MM.1S (cell line): ENCODE measurements around the gene NAA15.
A peak's percentile ranks its signal among the peaks of the same experiment; 100 is the strongest.

Experiments used
- DNase-seq: peaks from one replicate; pipeline ENCODE4 v3.0.0-alpha.2; 2015
- H2AFZ ChIP-seq: fragments of 300-600 bp; sonication (generic); 2 replicates; pipeline ENCODE4 v1.6.0; 2016; ENCODE audit warnings: antibody characterized with exemption, low read length
- H3F3A ChIP-seq: fragments of 300-600 bp; sonication (generic); 2 replicates; pipeline ENCODE4 v1.6.1; 2016; ENCODE audit warnings: mild to moderate bottlenecking, antibody characterized with exemption, low read length, moderate library complexity, mixed read lengths; ENCODE audit not compliant: insufficient read depth
- H3K27ac ChIP-seq: fragments of 300-600 bp; sonication (generic); 2 replicates; pipeline ENCODE4 v1.5.1; 2016; ENCODE audit warnings: mild to moderate bottlenecking, low read length
- H3K27me3 ChIP-seq: fragments of 300-600 bp; sonication (generic); replicated peaks from 2 replicates; pipeline ENCODE4 v1.6.0; 2016; ENCODE audit warnings: low read length; ENCODE audit not compliant: insufficient read depth
- H3K36me3 ChIP-seq: fragments of 300-600 bp; sonication (generic); replicated peaks from 2 replicates; pipeline ENCODE4 v1.6.1; 2016; ENCODE audit warnings: mild to moderate bottlenecking, low read length, mixed read lengths; ENCODE audit not compliant: insufficient read depth
- H3K4me1 ChIP-seq: fragments of 300-600 bp; sonication (generic); 2 replicates; pipeline ENCODE4 v1.6.1; 2016; ENCODE audit warnings: low read length, mixed read lengths
- H3K4me2 ChIP-seq: fragments of 300-600 bp; sonication (generic); 2 replicates; pipeline ENCODE4 v1.6.0; 2016; ENCODE audit warnings: low read depth, low read length
- H3K4me3 ChIP-seq: fragments of 300-600 bp; sonication (generic); 2 replicates; pipeline ENCODE4 v1.5.1; 2016; ENCODE audit warnings: low read length, mixed read lengths
- H3K79me2 ChIP-seq: fragments of 300-600 bp; sonication (generic); 2 replicates; pipeline ENCODE4 v1.6.1; 2016; ENCODE audit warnings: mixed run types, low read length, mixed read lengths
- H3K9ac ChIP-seq: fragments of 300-600 bp; sonication (generic); 2 replicates; pipeline ENCODE4 v1.6.1; 2016; ENCODE audit warnings: low read length, mixed read lengths
- H3K9me2 ChIP-seq: fragments of 300-600 bp; sonication (generic); replicated peaks from 2 replicates; pipeline ENCODE4 v1.6.1; 2016; ENCODE audit warnings: mild to moderate bottlenecking, low read length, mixed read lengths; ENCODE audit not compliant: insufficient read depth
- H3K9me3 ChIP-seq: fragments of 300-600 bp; sonication (generic); replicated peaks from 2 replicates; pipeline ENCODE4 v1.6.1; 2016; ENCODE audit warnings: mild to moderate bottlenecking, low read length, mixed read lengths; ENCODE audit not compliant: insufficient read depth
- H4K20me1 ChIP-seq: fragments of 300-600 bp; sonication (generic); 2 replicates; pipeline ENCODE4 v1.6.1; 2016; ENCODE audit warnings: mild to moderate bottlenecking, low read length, moderate library complexity, mixed read lengths; ENCODE audit not compliant: insufficient read depth
- EZH2 ChIP-seq: fragments of 300-600 bp; sonication (generic); optimal IDR thresholded peaks from 2 replicates; pipeline ENCODE3; 2017; ENCODE audit warnings: low read depth, mild to moderate bottlenecking, antibody characterized with exemption, low read length, mixed read lengths
- EZH2phosphoT487 ChIP-seq: fragments of 300-600 bp; sonication (generic); IDR thresholded peaks from 2 replicates; pipeline ENCODE4 v1.6.1; 2018; ENCODE audit warnings: antibody characterized with exemption, low read length
- TF ChIP-seq, protein P1 (sequence below): fragments of 300-600 bp; sonication (generic); IDR thresholded peaks from 2 replicates; pipeline ENCODE4 v1.5.1; 2016; ENCODE audit warnings: antibody characterized with exemption, low read length, mixed read lengths

NAA15 gene

DNA sequence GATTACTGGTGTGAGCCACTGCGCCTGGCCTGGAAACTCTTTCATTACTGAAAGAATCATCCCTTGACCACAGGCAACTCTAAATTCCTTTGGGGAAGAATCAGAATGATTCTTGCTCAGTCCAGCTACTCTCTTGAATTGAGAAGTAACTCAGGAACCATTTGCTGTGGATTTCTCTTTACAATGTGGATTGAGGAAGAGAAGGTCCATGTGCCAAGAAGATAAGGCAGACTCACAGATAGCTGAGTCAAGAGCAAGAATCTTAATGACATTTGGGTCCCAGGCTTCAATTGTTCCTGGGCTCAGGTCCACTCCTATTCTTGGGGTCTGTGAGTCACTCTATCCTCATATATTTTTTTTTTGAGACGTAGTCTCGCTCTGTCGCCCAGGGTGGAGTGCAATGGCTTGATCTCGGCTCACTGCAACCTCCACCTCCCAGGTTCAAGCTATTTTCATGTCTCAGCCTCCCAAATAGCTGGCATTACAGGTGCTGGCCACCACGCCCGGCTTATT is 15.1 kb upstream of the NAA15 start:
- no peak overlapping the region for H3K27ac ChIP-seq
- no peaks in the 10 kb centered on the region for H3K9me3 ChIP-seq
- no peaks in the 10 kb centered on the region for H4K20me1 ChIP-seq
- no peaks in the 10 kb centered on the region for H3F3A ChIP-seq
- H3K36me3 ChIP-seq, result peaks cover 3% of the 10 kb centered on the region
- H2AFZ ChIP-seq, result no peak overlapping the region
- TF ChIP-seq, protein P1, sequence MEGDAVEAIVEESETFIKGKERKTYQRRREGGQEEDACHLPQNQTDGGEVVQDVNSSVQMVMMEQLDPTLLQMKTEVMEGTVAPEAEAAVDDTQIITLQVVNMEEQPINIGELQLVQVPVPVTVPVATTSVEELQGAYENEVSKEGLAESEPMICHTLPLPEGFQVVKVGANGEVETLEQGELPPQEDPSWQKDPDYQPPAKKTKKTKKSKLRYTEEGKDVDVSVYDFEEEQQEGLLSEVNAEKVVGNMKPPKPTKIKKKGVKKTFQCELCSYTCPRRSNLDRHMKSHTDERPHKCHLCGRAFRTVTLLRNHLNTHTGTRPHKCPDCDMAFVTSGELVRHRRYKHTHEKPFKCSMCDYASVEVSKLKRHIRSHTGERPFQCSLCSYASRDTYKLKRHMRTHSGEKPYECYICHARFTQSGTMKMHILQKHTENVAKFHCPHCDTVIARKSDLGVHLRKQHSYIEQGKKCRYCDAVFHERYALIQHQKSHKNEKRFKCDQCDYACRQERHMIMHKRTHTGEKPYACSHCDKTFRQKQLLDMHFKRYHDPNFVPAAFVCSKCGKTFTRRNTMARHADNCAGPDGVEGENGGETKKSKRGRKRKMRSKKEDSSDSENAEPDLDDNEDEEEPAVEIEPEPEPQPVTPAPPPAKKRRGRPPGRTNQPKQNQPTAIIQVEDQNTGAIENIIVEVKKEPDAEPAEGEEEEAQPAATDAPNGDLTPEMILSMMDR, result no peak
- no peak for TF ChIP-seq EZH2
- no peak for TF ChIP-seq EZH2phosphoT487
- H3K9ac ChIP-seq, result no peak overlapping the region
- no peaks in the 10 kb centered on the region for H3K9me2 ChIP-seq
- DNase-seq, result no peak
- no peak overlapping the region for H3K4me2 ChIP-seq
- no peak overlapping the region for H3K4me3 ChIP-seq
- no peaks in the 10 kb centered on the region for H3K27me3 ChIP-seq
- H3K4me1 ChIP-seq, result peaks cover 7% of the 10 kb centered on the region; the same call in 1 of the 2 replicates
- H3K79me2 ChIP-seq, result no peaks in the 10 kb centered on the region

DNA sequence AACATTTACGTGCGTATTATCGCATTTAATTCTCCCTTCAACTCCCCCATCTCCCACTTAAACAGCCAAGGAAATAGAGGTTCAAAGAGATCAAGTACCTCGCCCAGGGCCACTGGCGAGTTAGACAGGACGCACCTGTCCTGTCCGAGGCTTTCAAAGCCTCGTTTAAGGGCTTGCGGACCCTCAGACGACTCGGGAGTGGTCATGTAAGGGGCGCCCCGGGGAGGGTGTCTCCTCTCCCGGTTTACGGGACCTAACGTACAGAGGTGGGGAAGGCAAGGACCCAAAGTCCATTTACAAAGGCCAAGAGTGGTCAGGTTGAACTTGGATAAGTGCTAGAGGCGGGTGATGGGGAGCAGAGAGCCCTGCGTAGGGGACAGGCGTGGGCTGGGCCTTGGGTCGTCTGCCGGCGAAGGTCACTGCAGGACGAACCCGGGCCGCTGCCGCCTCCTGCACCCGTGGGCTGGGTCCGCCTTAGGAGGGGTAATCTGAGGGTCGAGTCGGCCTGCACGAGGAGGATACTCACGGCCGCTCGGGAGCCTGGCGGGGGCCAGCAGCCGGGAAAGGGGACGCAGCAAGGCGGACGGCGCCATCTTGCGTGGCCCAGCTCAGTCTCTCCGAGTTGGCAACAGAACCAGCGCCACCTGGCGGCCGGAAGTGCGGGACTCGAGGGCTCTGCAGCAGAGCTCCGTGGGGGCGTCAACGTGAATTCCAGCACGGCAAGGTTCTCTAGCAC is 5.9 kb upstream of the NAA15 start:
- DNase-seq, result peak; percentile 96

DNA sequence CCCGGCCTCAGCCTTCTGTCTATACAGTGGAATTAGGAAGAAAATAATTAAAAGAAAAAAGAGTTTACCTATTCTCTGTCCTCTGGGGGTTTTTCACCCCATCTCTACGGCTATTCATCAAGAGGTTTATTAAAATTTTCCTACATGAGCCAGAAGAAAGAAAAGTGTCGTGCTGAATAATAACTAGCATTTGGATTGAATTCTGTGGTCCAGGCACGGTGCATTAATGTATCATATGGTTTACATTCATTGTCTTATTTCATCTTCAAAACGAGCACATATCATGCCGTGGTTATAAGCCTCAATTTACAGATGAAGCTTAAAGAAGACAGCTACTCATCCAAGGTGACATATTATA is 5.4 kb upstream of the NAA15 start:
- Histone ChIP-seq H3K4me2 (peak overlapping the region; percentile 93), H3K4me1 (peaks cover 22% of the 10 kb centered on the region), H2AFZ (peak overlapping the region; percentile 29), H3K36me3 (no peaks in the 10 kb centered on the region), H3K9ac (peak overlapping the region; percentile 91; the same call in 1 of the 2 replicates), H3K4me3 (peak overlapping the region; percentile 96), H4K20me1 (no peaks in the 10 kb centered on the region), H3K27me3 (no peaks in the 10 kb centered on the region), H3K79me2 (peaks cover 51% of the 10 kb centered on the region), H3F3A (peaks cover 22% of the 10 kb centered on the region), H3K27ac (no peak overlapping the region; the same call in 1 of the 2 replicates), H3K9me2 (no peaks in the 10 kb centered on the region), H3K9me3 (no peaks in the 10 kb centered on the region)
- TF ChIP-seq EZH2phosphoT487 (no peak), EZH2 (no peak)
- TF ChIP-seq, protein P1, result no peak
- no peak for DNase-seq

More for the DNA sequence above, 5.9 kb upstream of the NAA15 start:
- H3K4me3 ChIP-seq, result peak overlapping the region; percentile 96
- H3K36me3 ChIP-seq, result peaks cover under 1% of the 10 kb centered on the region
- no peaks in the 10 kb centered on the region for H3K27me3 ChIP-seq
- peaks cover 47% of the 10 kb centered on the region for H3K79me2 ChIP-seq
- H3K9ac ChIP-seq, result peak overlapping the region; percentile 91
- H3K27ac ChIP-seq, result peak overlapping the region; percentile 66
- H2AFZ ChIP-seq, result peak overlapping the region; percentile 97
- peaks cover 22% of the 10 kb centered on the region for H3K4me1 ChIP-seq
- H3F3A ChIP-seq, result peaks cover 16% of the 10 kb centered on the region
- no peaks in the 10 kb centered on the region for H4K20me1 ChIP-seq
- TF ChIP-seq EZH2phosphoT487, result no peak
- TF ChIP-seq, protein P1, result peak; percentile 91
- no peaks in the 10 kb centered on the region for H3K9me2 ChIP-seq
- H3K9me3 ChIP-seq, result no peaks in the 10 kb centered on the region
- peak overlapping the region; percentile 93 for H3K4me2 ChIP-seq
